ENCODE results near the gene POLR3B. TPM values are rescaled to one million over a fixed set of nuclear protein-coding genes. Genes with fewer than 3 reads are reported as not detected.

The POLR3B gene
- total and polyA plus RNA-seq, 2 of the 13 experiments (the other 11 are each of a cell fraction or from before 2014, with no cell fraction given) = 4.8 to 13.1 TPM

DNA sequence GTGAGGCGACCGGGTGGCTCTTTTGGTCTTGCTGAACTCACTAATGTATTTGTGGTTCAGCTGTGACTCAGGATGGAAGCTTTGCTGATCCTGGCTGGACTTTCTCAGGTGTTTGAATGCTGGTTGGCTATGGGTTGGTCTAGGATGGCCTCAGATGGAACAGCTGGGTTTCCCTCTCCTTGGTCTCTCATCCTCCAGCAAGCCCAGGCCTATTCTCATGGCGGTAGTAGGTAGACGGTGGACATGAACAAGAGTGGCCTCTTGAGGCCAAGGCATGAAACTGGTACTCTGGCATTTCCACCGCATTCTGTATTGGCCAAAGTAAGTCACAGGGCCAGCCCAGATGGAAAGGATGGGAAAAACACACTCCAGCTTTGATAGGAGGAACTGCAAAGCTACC is 11.8 kb upstream of the POLR3B start (continued):
- peak; percentile 86 for TF ChIP-seq RAD21 (CRISPR knock-in tag; IDR thresholded peaks at IDR 0.05)

DNA sequence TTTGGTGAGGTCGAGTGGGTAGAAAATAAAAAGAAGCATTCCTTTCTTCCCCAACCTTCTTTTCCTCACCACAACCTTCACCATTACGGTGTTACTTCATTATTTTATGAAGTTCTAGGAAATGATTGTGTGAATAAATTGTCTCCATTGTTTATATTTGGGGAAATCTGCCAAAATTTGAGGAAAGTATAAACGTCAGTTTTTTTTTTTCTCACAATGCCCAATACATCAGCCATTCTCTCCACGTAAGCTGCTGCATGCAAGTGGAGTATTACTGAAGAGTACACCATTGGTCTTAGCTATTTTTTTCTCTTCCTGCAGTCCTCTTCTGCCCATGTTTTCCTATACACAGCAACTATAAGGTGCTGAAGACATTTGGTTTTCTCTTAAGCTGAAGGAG is 9.1 kb upstream of the POLR3B start:
- Histone ChIP-seq H3K36me3 (replicated peaks in 1 of 2; ENCODE audit: control insufficient read depth in 1 of 2, insufficient read depth in 2 of 2, low read length in 2 of 2) (no peaks in the 10 kb centered on the region), H3K4me2 (ENCODE audit: low read depth, low read length) (no peak overlapping the region), H2AFZ (ENCODE audit: low read length) (no peak overlapping the region), H3K79me2 (ENCODE audit: insufficient read depth, low read length) (no peaks in the 10 kb centered on the region), H3K27ac (ENCODE audit: extremely low read length, insufficient read depth, low read length) (no peak overlapping the region), H4K20me1 (ENCODE audit: insufficient read depth, low read length) (no peaks in the 10 kb centered on the region), H3K9ac (ENCODE audit: insufficient read depth, low read depth, low read length) (no peak overlapping the region), H3K4me3 (replicated peaks in 1 of 3; ENCODE audit: insufficient read depth in 1 of 3, low read depth in 2 of 3, low read length in 3 of 3) (no peak overlapping the region), H3K27me3 (ENCODE audit: control insufficient read depth in 1 of 2, insufficient read depth in 2 of 2, low read length in 2 of 2) (peaks cover 0 to 6% of the 10 kb centered on the region in 2 experiments; a peak in 1 of 5 replicates), H3K9me3 (ENCODE audit: low read length) (no peaks in the 10 kb centered on the region), H3K4me1 (ENCODE audit: insufficient read depth, low read length) (peaks cover 8% of the 10 kb centered on the region)
- intact Hi-C loops (cut with micrococcal nuclease; ENCODE audit: unreplicated experiment) = loop anchor here (5.0 to 10.0 kb wide), 2 partner anchors 101 to 924 kb away; partner anchors contain the start of gene CKAP4
- TF ChIP-seq RFX3 (CRISPR knock-in tag; IDR thresholded peaks at IDR 0.05) (no peak), ZNF317 (CRISPR knock-in tag; IDR thresholded peaks at IDR 0.05) (no peak), KDM1A (CRISPR knock-in tag; IDR thresholded peaks at IDR 0.05) (no peak), ARHGAP35 (CRISPR knock-in tag; IDR thresholded peaks at IDR 0.05; ENCODE audit: borderline replicate concordance) (no peak)
- ATAC-seq (no peak), DNase-seq (ENCODE audit: low spot score) (no peak), FAIRE-seq (no peak)
- in situ Hi-C loops (cut with HindIII; ENCODE audit: extremely low pct_ligation_motif_present, low pct_unique_long_range_greater_than_20kb) = no loop called here
- CTCF ChIA-PET (ENCODE audit: low intra/inter-chr PET ratio, low total read pairs) = no interaction called here
- 53% methylated on average over 4 of the region's 4 CpGs for WGBS (ENCODE audit: low lambda C conversion rate)
- BruUV-seq (replicated peaks) = no TSS peak
- POLR2A ChIA-PET = interaction anchor here (0.9 kb wide), 1 partner anchor 10 kb away, joined by 3 read pairs; no protein-coding TSS in a partner anchor

DNA sequence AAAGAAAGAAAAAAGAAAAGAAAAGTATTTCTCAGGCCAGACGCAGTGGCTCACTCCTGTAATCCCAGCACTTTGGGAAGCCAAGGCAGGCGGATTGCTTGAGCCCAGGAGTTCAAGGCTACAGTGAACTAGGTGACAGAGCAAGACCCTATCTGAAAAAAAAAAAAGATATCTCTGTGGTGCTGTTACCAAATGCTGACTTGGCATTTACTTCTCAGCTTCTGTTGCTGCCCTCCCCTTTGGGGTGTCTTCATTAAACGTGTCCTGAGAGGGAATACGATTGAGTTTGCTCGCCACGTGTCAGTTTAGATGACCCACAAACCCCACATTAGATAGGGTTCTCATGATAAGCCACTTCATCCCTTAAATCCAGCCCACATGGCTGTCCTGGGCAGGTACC is 4.4 kb upstream of the POLR3B start:
- in situ Hi-C loops (cut with HindIII; ENCODE audit: extremely low pct_ligation_motif_present, low pct_unique_long_range_greater_than_20kb) (no loop called here), intact Hi-C loops (cut with micrococcal nuclease; ENCODE audit: unreplicated experiment) (loop anchor here (10.0 kb wide), 1 partner anchor 492 kb away; no protein-coding TSS in a partner anchor)
- BruUV-seq (replicated peaks) = no TSS peak
- no peak overlapping the region for H3K27ac ChIP-seq (ENCODE audit: extremely low read length, insufficient read depth, low read length)
- CTCF ChIA-PET (ENCODE audit: low intra/inter-chr PET ratio, low total read pairs) = no interaction called here
- DNase-seq (ENCODE audit: low spot score) (no peak), FAIRE-seq (no peak), ATAC-seq (no peak)
- no peaks in the 10 kb centered on the region for H3K79me2 ChIP-seq (ENCODE audit: insufficient read depth, low read length)
- no peak overlapping the region for H2AFZ ChIP-seq (ENCODE audit: low read length)
- H3K4me2 ChIP-seq (ENCODE audit: low read depth, low read length) = no peak overlapping the region
- no peak overlapping the region for H3K9ac ChIP-seq (ENCODE audit: insufficient read depth, low read depth, low read length)
- TF ChIP-seq ZNF549 (CRISPR knock-in tag; IDR thresholded peaks at IDR 0.05) (no peak), NR1H2 (CRISPR knock-in tag; IDR thresholded peaks at IDR 0.05; ENCODE audit: borderline replicate concordance, low read depth) (no peak), ZNF746 (CRISPR knock-in tag; IDR thresholded peaks at IDR 0.05) (no peak), ZNF883 (CRISPR knock-in tag; IDR thresholded peaks at IDR 0.05; ENCODE audit: not compliant biosample characterization) (no peak), ZNF17 (CRISPR knock-in tag; IDR thresholded peaks at IDR 0.05) (no peak), EED (CRISPR knock-in tag; IDR thresholded peaks at IDR 0.05) (no peak), MAFK (conservative IDR thresholded peaks at IDR 0.05 in 1 of 2, IDR thresholded peaks at IDR 0.05 in 1 of 2; ENCODE audit: low read length in 2 of 2) (peak; percentile 96 to 98), KLF9 (CRISPR knock-in tag; IDR thresholded peaks at IDR 0.05; ENCODE audit: low read depth) (no peak), MAFF (IDR thresholded peaks at IDR 0.05; ENCODE audit: low read depth, low read length) (peak; percentile 98)
- TF ChIP-seq, protein P1, sequence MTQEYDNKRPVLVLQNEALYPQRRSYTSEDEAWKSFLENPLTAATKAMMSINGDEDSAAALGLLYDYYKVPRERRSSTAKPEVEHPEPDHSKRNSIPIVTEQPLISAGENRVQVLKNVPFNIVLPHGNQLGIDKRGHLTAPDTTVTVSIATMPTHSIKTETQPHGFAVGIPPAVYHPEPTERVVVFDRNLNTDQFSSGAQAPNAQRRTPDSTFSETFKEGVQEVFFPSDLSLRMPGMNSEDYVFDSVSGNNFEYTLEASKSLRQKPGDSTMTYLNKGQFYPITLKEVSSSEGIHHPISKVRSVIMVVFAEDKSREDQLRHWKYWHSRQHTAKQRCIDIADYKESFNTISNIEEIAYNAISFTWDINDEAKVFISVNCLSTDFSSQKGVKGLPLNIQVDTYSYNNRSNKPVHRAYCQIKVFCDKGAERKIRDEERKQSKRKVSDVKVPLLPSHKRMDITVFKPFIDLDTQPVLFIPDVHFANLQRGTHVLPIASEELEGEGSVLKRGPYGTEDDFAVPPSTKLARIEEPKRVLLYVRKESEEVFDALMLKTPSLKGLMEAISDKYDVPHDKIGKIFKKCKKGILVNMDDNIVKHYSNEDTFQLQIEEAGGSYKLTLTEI (CRISPR knock-in tag; conservative IDR thresholded peaks at IDR 0.05) = no peak
- no peaks in the 10 kb centered on the region for H3K9me3 ChIP-seq (ENCODE audit: low read length)
- H3K4me1 ChIP-seq (ENCODE audit: insufficient read depth, low read length) = peaks cover 15% of the 10 kb centered on the region
- WGBS (ENCODE audit: low lambda C conversion rate) = 60% methylated on average over 6 of the region's 6 CpGs
- peaks cover 0 to 6% of the 10 kb centered on the region in 2 experiments; a peak in 1 of 5 replicates for H3K27me3 ChIP-seq (ENCODE audit: control insufficient read depth in 1 of 2, insufficient read depth in 2 of 2, low read length in 2 of 2)
- H3K36me3 ChIP-seq (replicated peaks in 1 of 2; ENCODE audit: control insufficient read depth in 1 of 2, insufficient read depth in 2 of 2, low read length in 2 of 2) = no peaks in the 10 kb centered on the region
- H3K4me3 ChIP-seq (replicated peaks in 1 of 3; ENCODE audit: insufficient read depth in 1 of 3, low read depth in 2 of 3, low read length in 3 of 3) = no peak overlapping the region
- H4K20me1 ChIP-seq (ENCODE audit: insufficient read depth, low read length) = no peaks in the 10 kb centered on the region
- POLR2A ChIA-PET = no interaction called here
